ACHN (cell line): ENCODE results near the gene CRPPA.
"Not testable (repeated sequence)": the region's sequence is repeated elsewhere in the genome, so short reads cannot be mapped to it uniquely, and the experiment has no call there.

ENCODE experiments used
- DNase-seq: peaks from one replicate; pipeline ENCODE4 v3.0.0-alpha.2; 2015
- in situ Hi-C: cut with HindIII; loops from 2 replicates; pipeline ENCODE4 v1.10.0; 2017; ENCODE audit warnings: low sequenced_read_pairs, low pct_ligation_motif_present, low pct_unique_long_range_greater_than_20kb

Gene CRPPA

DNA sequence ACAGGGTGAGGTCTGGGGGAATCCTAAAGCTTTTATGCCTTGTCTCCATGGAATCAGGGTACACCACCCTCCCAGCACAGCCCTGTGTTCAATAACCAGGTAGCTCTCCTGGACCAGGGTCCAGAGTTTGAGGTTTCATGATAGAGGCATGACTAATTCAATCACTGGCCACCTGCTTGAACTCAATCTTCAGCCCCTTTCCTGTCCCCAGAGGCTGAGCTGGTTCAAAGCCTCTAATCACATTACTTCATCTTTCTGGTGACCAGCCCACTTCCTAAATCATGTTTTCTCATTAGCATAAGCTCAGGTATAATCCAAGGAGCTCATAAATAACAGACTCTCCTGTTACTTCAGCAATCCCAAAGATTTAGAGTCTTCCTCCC lies 20.5 kb downstream of the CRPPA start:
- in situ Hi-C loops: no loop called here
- DNase-seq: no peak

DNA sequence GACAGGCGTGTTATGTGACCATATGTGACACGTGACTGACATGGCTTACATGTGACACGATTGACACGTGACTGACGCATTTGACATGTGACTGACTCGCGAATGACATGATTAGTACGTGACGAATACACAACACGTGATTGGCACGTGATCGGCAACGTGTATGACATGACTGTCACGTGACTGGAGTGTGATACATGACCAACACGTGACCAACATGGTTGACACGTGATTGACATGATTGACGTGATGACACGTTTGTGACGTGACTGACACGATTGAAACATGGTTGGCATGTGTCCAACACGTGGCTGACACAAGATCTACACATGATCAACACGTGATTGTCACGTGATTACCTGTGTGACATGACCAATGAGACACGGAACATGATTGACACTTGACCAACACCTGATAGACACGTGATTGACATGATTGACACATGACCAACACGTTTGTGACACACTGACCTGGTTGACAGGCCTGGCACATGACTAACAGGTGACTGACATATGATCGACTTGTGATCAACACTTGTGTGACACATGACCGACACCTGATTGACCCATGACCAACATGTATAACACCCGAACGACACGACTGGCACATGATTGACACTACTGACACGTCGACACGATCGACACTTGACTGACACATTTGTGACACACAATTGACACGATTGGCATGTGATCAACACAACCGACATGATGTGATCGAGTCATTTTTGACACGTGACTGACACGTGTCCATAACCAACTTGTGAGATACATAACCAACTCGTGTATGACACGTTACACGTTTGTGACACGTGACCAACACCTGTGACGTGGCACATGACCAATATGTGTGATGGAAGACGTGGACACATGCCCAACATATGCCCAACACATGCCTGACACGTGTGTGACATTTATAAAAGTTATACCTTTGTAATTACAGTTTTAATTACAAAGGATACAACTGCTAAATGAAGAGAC lies 21.1 kb downstream of the CRPPA start:
- in situ Hi-C loops: no loop called here
- no peak for DNase-seq

DNA sequence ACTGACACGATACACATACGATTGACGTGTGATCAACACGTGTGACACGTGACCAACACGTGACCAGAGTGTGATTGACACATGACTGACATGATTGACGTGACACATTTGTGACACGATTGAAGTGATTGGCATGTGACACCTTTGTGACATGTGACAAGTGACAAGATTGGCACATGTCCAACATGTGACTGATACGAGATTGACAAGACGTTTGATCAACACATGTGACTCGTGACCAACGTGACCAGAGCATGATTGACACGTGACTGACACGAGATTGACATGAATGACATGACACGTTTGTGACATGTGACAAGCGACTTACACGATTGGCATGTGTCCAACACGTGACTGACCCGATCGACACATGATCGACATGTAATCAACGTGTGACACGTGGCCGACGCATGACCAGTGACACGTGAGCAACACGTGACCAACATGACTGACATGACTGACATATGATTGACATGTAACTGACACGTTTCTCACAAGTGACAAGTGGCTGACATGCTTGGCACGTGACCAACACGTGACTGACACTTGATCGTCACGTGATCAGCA lies 22.0 kb downstream of the CRPPA start:
- in situ Hi-C loops: no loop called here

DNA sequence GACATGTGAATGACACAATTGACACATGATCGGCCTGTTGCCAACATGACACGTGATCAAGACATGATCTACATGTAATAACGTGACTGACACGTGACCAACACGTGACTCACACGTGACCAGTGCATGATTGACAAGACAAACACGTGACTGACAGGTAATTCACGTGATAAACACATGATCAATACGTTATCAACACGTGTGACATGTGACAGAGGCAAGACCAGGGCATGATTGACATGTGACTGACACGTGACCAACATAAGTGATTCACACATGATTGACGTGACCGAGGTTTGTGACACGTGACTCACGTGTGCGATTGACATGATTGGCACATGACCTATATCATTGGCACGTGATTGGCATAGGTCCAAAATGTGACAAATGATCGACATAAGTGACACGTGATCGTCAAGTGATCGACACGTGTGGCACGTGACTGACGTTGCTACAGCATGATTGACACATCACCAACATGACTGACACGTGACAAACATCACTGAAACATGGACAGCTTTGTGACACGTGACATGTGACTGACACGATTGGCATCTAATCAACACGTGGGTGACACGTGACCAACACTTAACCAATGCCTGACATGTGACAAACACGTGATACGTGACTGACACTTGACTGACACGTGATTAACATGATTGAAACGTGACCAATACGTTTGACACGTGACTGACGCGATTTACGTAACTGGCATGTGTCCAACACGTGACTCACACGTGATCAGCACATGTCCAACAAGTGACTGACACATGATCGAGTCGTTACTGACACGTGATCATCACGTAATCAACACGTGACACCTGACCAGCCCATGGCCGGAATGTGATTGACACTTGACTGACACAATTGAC lies 23.0 kb downstream of the CRPPA start:
- in situ Hi-C loops: no loop called here
- no peak for DNase-seq

More for the DNA sequence above, 22.0 kb downstream of the CRPPA start:
- DNase-seq: no peak

DNA sequence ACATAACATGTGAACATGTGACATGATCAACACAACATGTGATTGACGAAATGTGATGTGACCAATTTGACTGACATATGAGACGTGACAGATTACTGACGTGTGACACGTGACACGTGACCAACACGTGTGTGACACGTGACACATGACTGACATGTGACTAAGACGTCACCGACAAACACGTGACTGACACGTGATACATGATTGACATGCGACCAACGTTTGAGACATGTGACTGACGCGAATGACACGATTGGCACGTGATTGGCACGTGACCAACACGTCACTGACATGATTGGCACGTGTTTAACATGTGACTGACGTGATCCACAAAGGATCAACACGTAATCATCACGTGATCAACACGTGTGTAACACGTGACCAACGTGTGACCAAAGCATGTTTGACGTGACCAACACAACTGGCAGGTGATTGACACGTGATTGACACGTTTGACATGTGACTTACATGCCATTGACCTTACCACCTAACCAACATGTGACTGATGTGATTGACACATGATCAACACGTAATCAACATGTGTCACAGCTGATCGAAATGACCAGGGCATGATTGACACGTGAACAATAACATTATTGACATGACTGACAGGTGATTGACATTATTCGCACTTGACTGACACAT lies 23.7 kb downstream of the CRPPA start:
- in situ Hi-C loops: no loop called here
- no peak for DNase-seq

DNA sequence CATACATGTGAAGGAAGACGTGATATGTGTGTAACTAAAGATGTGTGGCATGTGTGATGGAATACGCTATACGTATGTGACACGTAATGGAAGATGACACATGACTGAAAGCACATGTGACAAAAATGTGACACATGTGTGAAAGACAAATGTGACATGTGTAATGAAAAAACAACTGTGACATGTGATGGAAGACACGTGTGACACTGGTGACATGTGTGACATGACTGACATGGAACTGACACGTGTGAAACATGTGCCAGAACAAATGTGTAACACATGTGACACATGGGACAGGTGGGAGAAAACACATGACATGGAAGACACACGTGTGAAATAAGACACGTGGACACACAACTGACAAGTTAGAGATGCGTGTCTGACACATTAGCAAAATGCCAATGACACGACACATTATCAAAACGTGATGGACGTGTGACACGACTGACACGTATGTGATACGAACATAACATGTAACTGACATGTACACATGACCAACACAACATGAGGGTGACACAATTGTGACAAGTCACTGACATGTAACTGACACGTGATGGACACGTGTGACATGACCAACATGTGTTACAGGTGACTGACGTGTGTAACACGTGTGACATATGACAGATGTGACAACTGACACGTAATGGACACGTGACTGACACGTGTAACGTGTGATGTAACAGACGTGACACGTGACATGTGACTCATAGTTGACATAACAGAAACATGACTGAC lies 24.4 kb downstream of the CRPPA start:
- in situ Hi-C loops: no loop called here
- no peak for DNase-seq

DNA sequence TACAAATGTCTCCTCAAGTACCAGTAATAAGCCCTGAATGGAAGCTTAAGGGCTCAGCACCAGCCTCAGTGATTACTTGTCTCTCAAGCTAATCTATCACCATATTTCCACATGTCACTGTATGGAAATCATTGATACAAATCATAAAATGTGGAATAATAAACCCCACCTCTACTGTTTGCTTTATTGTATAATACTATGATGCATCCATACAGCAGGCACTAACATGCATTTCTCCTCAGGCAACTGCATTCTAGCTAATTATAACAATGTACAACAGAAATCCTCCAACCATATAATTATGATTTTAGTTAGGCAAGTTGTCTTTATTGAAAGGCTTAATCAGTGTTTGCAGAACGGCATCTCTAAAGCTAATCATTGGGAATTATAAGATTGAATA lies 26.2 kb downstream of the CRPPA start:
- in situ Hi-C loops: no loop called here
- DNase-seq: no peak

DNA sequence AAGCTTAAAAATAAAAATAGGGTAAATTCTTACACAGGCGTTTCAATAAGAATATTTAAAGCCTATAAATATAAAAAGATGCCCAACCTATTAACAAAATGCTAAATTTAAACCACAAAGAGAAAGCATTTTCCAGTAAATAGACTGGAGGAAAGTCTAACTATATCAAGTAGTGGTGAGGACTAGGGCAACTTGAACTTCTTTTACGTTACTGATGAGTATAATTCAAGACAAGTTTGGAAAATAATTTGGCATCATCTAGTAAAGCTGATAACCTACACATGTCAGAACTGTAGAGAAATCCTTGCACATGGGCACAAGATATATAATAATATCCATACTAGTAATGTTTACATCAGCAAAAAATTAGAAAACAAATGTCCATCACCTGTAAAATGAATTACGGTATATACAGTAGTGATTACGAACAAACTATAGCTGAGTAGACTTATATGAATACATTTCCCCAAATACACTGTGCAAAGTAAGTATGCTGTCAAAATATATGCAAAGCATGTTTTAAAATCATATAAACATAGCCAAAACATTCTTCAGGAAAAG lies 27.4 kb downstream of the CRPPA start:
- DNase-seq: no peak
- in situ Hi-C loops: no loop called here

DNA sequence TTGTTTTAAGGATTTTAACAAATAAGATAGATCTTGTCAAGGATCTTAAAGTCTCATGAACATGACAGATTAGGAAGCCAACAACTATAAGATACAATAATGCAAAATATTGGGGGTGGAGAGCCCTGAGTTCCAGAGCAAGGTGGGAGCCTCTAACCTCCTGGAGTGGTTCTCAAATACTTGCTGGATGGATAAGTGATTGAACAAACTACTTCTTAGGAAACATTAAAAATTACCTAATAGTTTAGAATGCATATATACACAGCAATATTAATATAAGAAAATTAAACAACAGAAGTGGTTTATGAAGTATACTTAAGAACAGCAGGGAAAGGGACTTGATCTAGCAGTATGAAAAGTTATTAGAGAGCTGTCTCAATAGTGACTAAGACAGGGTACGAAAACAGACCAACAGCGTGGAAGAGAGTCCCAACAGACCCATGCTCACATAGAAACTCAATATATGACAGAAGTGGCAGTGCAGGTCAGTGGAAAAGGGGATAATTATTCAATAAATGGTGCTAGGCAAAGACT lies 28.3 kb downstream of the CRPPA start:
- DNase-seq: no peak
- in situ Hi-C loops: no loop called here

DNA sequence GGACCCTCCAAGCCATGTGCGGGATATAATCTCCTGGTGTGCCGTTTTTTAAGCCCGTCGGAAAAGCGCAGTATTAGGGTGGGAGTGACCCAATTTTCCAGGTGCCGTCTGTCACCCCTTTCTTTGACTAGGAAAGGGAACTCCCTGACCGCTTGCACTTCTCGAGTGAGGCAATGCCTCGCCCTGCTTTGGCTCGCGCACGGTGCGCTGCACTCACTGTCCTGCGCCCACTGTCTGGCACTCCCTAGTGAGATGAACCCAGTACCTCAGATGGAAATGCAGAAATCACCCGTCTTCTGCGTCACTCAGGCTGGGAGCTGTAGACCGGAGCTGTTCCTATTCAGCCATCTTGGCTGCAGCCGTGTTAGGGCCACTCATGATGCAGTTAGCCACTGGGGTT lies 37.6 kb downstream of the CRPPA start:
- in situ Hi-C loops, DNase-seq: not testable (repeated sequence)

DNA sequence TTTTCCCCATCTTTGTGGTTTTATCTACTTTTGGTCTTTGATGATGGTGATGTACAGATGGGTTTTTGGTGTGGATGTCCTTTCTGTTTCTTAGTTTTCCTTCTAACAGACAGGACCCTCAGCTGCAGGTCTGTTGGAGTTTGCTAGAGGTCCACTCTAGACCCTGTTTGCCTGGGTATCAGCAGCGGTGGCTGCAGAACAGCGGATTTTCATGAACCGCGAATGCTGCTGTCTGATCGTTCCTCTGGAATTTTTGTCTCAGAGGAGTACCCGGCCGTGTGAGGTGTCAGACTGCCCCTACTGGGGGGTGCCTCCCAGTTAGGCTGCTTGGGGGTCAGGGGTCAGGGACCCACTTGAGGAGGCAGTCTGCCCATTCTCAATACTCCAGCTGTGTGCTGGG lies 38.2 kb downstream of the CRPPA start:
- in situ Hi-C loops, DNase-seq: not testable (repeated sequence)
